ENCODE data around the gene SAMD13.

SAMD13 gene

DNA sequence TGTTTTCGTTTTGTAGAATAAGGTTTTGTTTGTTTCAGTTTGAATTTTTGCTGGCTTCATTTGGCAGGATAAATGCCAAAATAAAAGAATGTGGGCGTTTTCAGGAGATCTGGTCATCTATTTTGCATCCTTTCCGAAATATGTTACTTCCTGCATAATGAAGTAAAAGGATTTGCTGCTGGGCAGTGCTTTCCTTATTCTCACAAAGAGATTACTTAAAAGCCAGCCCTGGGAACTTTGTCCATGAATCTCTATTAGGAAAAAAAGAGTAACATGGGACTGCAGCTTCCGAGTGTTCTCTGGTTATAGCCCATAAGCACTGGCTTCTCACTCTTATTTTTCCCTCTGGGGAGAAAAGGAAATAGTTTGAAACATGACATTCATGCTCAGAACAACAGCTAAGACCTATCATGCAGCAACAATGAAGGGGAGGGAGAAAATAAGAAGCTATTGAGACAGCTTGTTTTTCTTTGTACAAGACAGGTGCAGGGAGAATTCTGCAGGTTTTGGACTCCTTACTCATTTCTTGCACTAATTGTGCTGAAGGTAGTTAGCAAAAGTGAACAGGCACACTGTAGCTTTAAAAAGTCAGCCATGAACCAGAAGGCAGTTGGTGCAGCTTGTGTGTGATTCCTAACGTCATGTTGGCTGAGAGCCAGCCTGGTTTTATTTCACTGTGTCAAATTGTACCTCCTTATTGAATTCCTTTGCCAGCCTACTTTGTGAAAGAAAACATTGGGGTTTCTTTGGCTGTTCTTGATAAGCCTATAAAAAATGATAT is at the start of gene SAMD13:
Gene SAMD13 (plus strand): TSS at position 705 of the 781 bp plus-strand sequence. CDS start 1,527 bp downstream, outside the sequence.
- peak; percentile 31 for DNase-seq (ENCODE audit: low spot score)

- DNase-seq (ENCODE audit: low spot score), result no peak
Measured at GRCh38 chr1:84253036-84253435, 48.5 kb upstream of the SAMD13 start.

DNA sequence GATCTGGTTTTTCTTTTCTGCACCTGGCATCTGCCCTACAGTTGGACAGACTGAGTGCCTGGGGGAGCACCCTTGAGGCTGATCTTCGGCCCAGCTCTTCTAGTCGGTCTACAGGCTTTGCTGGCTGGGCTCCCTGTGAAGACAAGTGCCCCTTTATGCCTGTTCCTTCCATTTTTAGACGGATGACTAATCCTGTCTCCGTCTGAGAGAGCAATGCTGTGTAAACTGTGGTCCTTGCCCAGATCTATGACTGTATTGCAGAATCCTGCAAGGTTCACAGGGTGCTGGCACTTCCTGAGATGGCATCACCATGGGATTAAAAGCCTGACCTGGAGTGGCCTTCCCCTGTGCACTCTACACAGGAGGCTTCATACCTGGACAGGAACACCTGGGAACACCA is 47.6 kb upstream of the SAMD13 start:
- DNase-seq (ENCODE audit: low spot score), result peak; percentile 58

- DNase-seq (ENCODE audit: low spot score), result no peak
Measured at GRCh38 chr1:84254703-84255238, 46.7 kb upstream of the SAMD13 start.

- DNase-seq (ENCODE audit: low spot score), result no peak
Measured at GRCh38 chr1:84255582-84255981, 45.9 kb upstream of the SAMD13 start.

DNA sequence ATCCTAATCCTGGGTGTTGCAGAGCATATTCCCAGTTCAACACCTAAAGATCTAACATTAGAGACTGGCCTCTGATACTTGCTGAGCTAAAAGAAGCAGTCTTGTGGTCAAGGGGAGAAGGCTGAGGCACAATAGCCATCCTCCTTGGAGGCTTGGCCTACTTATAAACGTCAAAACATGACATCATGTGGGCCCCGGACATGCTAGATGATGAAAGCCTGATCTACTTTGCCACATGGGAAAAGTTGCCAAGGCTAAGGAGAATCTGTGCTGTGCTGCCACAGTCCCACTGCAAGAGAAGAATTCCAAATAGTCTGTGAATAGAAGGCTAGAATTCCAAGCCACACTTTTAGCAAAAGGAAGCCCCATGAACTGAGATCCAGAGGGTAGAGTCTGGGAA is 43.9 kb upstream of the SAMD13 start:
- no peak for DNase-seq (ENCODE audit: low spot score)

- no peak for DNase-seq (ENCODE audit: low spot score)
Measured at GRCh38 chr1:84259376-84259775, 42.1 kb upstream of the SAMD13 start.

- DNase-seq (ENCODE audit: low spot score), result no peak
Measured at GRCh38 chr1:84259989-84260388, 41.5 kb upstream of the SAMD13 start.

DNA sequence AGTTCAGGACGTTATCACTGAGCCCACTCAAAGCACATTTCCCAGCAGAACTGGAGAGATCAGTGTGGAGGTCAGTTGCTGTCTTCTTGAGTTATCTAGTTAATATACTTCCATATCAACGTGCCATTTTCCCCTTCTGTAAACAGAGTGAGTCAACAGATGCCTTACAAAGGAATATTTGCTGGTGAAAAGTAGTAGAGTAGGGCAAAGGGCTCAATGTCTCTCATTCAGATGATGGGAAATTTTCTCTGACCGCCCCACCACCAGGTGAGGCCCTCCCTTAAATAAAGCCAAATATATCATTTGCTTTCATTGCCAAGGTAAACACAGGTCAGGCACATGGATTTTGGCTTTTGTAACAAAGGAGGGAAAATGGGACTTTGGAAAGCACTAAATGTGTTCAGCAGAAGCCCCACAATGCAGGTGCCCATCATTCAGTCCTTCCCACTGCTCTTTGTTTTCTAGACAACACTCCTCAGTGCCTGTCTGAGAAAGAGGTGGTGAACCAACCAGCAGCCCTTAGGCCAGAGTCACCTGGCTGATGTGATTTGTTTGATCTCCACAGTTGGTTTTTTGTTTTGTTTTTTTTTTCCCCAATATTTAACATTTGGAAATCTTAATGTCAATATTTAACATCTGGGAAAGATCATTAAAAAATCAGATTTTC is 40.5 kb upstream of the SAMD13 start:
- no peak for DNase-seq (ENCODE audit: low spot score)

DNA sequence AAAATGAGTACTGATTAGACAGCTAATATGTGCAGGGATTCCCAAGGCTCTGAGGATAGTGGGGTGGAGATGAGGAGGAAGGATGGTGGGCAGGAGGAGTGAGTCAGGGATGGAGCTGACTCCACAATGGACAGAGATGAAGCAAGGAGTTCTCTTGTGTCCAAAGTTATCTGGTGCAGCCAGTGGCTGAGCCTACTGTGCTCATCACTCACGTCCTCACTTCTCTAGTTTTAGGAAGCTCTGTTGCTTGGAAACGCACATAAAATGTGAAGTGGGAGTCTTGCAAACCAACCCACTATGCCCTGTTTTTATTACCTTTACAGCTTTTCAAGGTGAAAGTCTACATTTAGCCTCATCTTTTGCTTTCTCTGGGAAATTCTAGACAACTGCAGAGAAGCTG is 36.5 kb upstream of the SAMD13 start:
- DNase-seq (ENCODE audit: low spot score), result no peak

- no peak for DNase-seq (ENCODE audit: low spot score)
Measured at GRCh38 chr1:84265867-84266266, 35.6 kb upstream of the SAMD13 start.

DNA sequence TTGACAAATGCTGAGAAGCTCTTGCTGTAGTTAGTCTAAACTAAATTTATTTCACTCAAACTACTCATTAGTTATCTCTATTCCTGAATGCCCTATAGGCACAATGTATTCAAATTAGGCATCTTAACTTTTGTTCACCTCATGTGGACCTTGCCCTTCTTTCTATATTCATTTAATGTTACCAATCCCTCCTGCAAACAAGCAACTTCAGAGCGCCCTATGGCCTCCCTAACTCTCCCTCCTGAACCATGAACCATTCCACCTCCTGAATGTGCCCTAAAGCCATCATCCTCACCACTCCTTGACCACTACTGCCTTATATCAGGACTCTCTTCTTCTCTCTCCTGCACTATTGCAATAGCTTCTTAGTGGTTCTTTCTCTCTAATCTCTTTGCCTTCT is 34.8 kb upstream of the SAMD13 start:
- DNase-seq (ENCODE audit: low spot score), result no peak

DNA sequence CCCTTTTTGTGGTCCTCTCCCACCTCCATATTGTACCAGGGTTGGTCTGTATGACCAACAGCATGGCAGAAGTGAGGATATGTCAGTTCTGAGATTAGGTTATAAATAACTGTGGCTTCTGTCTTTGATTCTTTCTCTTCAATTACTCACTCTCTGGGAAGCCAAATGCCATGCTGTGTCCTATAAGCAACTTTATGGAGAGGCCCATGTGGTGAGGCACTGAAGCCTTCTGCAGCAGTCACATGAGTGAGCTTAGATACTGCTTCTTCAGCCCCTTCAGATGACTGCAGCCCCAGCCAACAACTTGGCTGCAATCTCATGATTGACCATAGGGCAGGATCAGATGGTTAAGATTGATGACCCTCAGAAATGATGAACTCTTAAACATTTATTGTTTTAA is 34.0 kb upstream of the SAMD13 start:
- no peak for DNase-seq (ENCODE audit: low spot score)

DNA sequence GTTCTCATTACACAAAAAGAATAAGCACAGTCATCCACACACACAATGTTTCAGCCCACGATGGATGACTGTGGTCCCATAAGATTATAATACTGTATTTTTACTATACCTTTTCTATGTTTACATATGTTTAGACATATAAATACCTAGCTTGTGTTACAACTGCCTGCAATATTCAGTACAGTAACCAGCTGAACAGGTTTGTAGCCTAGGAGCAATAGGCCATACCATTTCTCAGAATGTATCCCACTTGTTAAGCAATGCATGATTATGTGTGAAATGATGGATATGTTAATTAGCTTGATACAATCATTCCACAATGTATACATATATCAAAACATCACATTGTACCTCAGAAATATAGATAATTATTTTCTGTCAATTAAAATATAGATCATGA is 33.2 kb upstream of the SAMD13 start:
- DNase-seq (ENCODE audit: low spot score), result no peak

DNA sequence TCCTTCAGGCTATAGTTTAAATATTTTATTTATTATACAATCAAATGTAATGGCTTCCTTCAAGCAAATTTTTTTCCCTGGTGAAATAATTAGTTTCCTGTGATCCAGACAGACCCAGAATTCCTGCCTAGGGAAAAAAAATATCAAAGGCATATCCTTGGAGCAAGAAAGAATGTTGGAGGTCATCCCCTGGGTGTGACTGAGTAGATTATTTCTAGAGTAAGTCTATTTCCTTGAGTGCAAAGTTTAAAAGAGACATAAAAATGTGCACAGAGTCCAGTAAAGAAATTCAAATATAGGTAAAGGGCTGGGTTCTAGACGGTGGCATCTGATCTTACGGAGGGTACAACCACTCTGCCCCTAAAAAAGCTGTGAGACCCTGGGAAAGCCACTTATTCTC is 32.2 kb upstream of the SAMD13 start:
- DNase-seq (ENCODE audit: low spot score), result no peak

- peak; percentile 33 for DNase-seq (ENCODE audit: low spot score)
Measured at GRCh38 chr1:84271441-84272151, 29.9 kb upstream of the SAMD13 start.

DNA sequence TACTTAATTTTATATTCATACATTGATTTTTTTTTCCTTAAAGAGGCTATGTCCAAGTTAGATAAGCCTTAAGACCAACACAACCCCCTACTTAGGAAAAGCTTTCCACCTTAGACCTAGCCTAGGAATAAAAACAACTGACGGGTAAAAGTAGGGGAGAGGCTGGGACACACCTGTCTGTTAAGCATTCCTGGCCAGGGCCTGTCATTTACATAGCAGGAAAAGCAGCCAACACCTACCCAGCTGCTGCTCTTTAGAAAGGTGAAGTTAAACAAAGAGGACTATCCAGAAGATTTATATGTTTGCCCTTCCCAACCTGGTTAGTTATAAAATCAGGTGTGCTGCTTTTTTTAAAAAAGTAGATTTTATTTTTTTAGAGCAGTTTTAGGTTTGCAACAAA is 29.1 kb upstream of the SAMD13 start:
- no peak for DNase-seq (ENCODE audit: low spot score)

DNA sequence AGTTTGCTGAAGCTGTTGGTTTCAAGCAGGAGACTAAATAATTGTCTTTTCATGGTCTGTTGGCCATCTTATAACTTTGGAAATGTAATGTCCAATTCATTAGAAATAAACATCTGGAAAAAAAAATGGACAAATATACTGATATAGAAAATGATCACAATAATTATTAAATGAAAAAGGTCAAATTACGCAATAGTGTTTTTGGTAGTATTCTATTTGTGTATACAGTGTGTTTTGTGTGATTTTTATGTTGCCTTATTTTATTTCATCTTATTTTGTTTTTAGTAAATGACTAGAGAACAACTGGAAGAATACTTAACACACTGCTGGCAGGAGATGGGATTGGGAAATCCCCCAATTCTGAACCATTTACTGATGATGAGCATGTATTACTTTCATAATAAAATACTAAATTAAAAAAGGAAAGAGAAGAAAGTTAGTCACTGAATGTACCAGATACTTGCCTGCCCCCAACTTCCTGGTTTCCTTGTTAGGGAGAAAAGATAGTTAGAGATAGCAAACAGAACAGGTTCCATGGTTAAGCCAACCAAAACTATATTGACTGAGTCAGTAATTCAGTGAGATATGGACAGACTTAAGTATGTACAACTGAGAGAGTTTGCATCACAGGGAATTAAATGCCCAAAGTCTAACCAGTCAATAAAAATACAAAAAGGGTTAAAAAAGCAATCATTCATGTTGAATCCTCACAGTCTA is 24.0 kb upstream of the SAMD13 start:
- DNase-seq (ENCODE audit: low spot score), result no peak

GRCh38 chr1:84278905-84279304 is 22.6 kb upstream of the SAMD13 start:
- DNase-seq (ENCODE audit: low spot score), result no peak

GRCh38 chr1:84280912-84281311 is 20.6 kb upstream of the SAMD13 start:
- DNase-seq (ENCODE audit: low spot score), result no peak

- no peak for DNase-seq (ENCODE audit: low spot score)
Measured at GRCh38 chr1:84282780-84283333, 18.7 kb upstream of the SAMD13 start.

DNA sequence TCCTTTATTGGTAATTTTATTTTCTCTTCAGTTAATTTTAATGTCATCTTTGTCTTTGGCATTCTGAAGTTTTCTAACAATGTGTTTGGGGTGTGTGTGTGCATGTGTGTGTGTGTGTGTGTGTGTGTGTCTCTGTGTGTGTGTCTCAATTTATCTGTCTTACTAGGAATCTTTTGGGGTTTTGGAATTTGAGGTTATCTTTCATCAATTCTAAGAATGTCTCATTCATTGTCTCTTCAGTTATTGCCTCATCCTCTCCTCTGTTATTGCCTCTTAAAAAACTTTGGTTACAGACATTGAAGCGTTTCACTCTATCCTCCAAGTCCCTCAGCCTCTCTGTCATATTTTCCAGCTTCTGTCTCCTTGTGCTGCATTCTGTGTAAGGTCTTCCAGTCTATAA is 18.1 kb upstream of the SAMD13 start:
- no peak for DNase-seq (ENCODE audit: low spot score)

Measured in GM03348 (cell line).